Glomerular visceral epithelial cell (primary cell): ENCODE measurements around the gene MOB2.
A peak's percentile ranks its signal among the peaks of the same experiment; 100 is the strongest.

ENCODE experiments used
- DNase-seq: peaks from one replicate; pipeline ENCODE4 v3.0.0-alpha.2; 2016; ENCODE audit errors: extremely low spot score

The MOB2 gene

GRCh38 chr11:1472180-1473005 lies 14.2 kb downstream of the MOB2 start:
- no peak for DNase-seq

GRCh38 chr11:1471736-1472135 lies 14.8 kb downstream of the MOB2 start:
- no peak for DNase-seq

GRCh38 chr11:1470681-1471611 lies 15.6 kb downstream of the MOB2 start:
- no peak for DNase-seq

- no peak for DNase-seq
Measured at GRCh38 chr11:1469911-1470680, 16.5 kb downstream of the MOB2 start.

- DNase-seq = no peak
Measured at GRCh38 chr11:1469287-1469910, 17.2 kb downstream of the MOB2 start.

- DNase-seq = no peak
Measured at GRCh38 chr11:1468473-1469066, 18.0 kb downstream of the MOB2 start.

- no peak for DNase-seq
Measured at GRCh38 chr11:1468002-1468401, 18.6 kb downstream of the MOB2 start.

GRCh38 chr11:1467270-1467669 lies 19.3 kb downstream of the MOB2 start:
- no peak for DNase-seq

GRCh38 chr11:1466784-1467183 lies 19.8 kb downstream of the MOB2 start:
- DNase-seq = no peak

GRCh38 chr11:1463056-1463455 lies 23.5 kb downstream of the MOB2 start:
- no peak for DNase-seq

- DNase-seq = no peak
Measured at GRCh38 chr11:1462698-1462975, 23.9 kb downstream of the MOB2 start.

- DNase-seq = no peak
Measured at GRCh38 chr11:1461826-1462697, 24.5 kb downstream of the MOB2 start.

GRCh38 chr11:1460986-1461825 lies 25.4 kb downstream of the MOB2 start:
- no peak for DNase-seq

- no peak for DNase-seq
Measured at GRCh38 chr11:1460396-1460985, 26.1 kb downstream of the MOB2 start.

- DNase-seq = no peak
Measured at GRCh38 chr11:1459764-1460395, 26.7 kb downstream of the MOB2 start.

- DNase-seq = no peak
Measured at GRCh38 chr11:1459219-1459575, 27.4 kb downstream of the MOB2 start.

- peak; percentile 9 for DNase-seq
Measured at GRCh38 chr11:1458340-1459218, 28.0 kb downstream of the MOB2 start.

- no peak for DNase-seq
Measured at GRCh38 chr11:1457856-1458255, 28.7 kb downstream of the MOB2 start.
